Mammary epithelial cell (primary cell): Measurements from ENCODE around the gene FLVCR1.

Experiments
- EZH2 ChIP-seq: IDR thresholded peaks from 2 replicates; pipeline ENCODE4 v1.6.1; 2012; ENCODE audit warnings: low read length, inconsistent platforms, borderline replicate concordance
- TF ChIP-seq, protein P1 (sequence below), 2 donors: IDR thresholded peaks in 1 of 2; conservative IDR thresholded peaks in 1 of 2; 2 replicates each; pipeline ENCODE4 v1.5.1; 2011 to 2012; ENCODE audit warnings: inconsistent platforms in 2 of 2, low read length in 2 of 2, mild to moderate bottlenecking in 2 of 2, control low read depth in 1 of 2, low read depth in 1 of 2; ENCODE audit not compliant: insufficient read depth in 1 of 2; ENCODE audit errors: extremely low read depth in 1 of 2

DNA sequence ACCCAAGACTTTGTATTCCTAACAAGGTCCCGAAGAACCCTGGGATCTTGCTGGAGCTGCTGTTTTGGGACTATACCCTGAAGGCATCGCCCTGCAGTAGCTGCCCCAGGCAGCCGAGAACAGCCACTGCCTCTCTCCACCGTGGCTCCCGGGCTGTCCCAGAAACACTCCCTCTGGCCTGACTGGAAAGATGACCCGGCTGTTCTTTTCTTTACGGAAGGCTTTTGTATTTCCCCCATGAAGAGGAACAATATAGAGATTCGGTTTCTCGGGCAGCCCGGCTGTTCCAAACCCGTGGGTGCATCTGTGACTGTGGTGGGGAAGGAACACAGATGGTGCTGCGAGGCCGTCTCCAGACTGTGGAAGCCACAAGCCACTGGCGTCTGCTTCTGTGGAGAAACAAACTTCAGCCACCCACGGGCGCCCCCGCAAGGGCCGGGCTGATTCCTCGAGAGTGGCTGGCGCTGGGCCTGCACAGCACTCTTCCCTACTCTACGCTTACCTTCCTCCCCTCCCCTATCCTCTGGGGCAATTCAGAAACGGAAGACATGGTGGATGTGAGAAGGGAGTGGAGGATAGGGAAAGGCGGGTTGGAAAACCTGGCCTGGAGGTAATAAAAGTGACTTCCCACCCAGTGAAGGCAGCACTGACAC is 58.5 kb downstream of the FLVCR1 start:
- TF ChIP-seq, protein P1, sequence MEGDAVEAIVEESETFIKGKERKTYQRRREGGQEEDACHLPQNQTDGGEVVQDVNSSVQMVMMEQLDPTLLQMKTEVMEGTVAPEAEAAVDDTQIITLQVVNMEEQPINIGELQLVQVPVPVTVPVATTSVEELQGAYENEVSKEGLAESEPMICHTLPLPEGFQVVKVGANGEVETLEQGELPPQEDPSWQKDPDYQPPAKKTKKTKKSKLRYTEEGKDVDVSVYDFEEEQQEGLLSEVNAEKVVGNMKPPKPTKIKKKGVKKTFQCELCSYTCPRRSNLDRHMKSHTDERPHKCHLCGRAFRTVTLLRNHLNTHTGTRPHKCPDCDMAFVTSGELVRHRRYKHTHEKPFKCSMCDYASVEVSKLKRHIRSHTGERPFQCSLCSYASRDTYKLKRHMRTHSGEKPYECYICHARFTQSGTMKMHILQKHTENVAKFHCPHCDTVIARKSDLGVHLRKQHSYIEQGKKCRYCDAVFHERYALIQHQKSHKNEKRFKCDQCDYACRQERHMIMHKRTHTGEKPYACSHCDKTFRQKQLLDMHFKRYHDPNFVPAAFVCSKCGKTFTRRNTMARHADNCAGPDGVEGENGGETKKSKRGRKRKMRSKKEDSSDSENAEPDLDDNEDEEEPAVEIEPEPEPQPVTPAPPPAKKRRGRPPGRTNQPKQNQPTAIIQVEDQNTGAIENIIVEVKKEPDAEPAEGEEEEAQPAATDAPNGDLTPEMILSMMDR (conservative IDR thresholded peaks at IDR 0.05 in 1 of 2, IDR thresholded peaks at IDR 0.05 in 1 of 2; ENCODE audit: extremely low read depth in 1 of 2, insufficient read depth in 1 of 2, low read depth in 1 of 2, low read length in 2 of 2): peak in 1 of 2 donors; percentile 1
- TF ChIP-seq EZH2: no peak
